ENCODE results near the gene ATP2A2. TPM values are rescaled to one million over a fixed set of nuclear protein-coding genes. Genes with fewer than 3 reads are reported as not detected.

The ATP2A2 gene
- total and polyA plus RNA-seq, 2 donors (not counting 1 experiment from before 2014, with no cell fraction given) = 35.3 to 68.2 TPM

DNA sequence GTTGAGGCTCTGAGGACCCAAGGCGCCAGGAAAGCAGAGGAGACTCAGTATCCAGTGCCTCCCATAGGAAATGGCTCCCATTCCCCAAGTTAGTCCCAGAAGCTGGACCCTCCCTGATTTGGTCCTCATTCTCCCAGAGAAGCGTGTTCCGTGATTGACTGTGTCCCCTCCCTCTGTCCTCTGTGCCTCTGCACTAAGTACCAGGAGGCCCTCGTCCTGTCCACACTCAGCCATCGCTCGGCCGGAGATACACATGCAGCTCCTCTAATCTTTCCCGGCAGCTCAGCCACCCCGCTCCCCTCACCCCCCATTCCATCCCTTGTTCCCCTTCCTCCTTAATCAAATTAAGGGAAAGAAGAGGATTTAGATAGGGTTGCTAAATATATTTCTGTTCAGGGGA, 28.3 kb upstream of the ATP2A2 start:
- H3K27ac Mint-ChIP-seq = no peak overlapping the region
- DNase-seq (no peak), ATAC-seq (ENCODE audit: low read depth) (no peak)
- Histone ChIP-seq H3K27ac (ENCODE audit: low read length in 2 of 2) (no peak overlapping the region), H3K4me3 (ENCODE audit: control extremely low read depth in 1 of 5, extremely low read depth in 1 of 5, insufficient read depth in 1 of 5, low read depth in 2 of 5, low read length in 4 of 5) (no peak overlapping the region), H3K79me2 (ENCODE audit: control insufficient read depth, insufficient read depth, low read length) (no peaks in the 10 kb centered on the region), H3K4me1 (ENCODE audit: control insufficient read depth in 2 of 2, insufficient read depth in 2 of 2, low read length in 2 of 2) (no peaks in the 10 kb centered on the region), H3K9ac (ENCODE audit: low read length) (no peak overlapping the region), H4K20me1 (ENCODE audit: control insufficient read depth, insufficient read depth, low read length, poor library complexity, severe bottlenecking) (no peaks in the 10 kb centered on the region), H2AFZ (ENCODE audit: insufficient read depth, low read depth, low read length, poor library complexity, severe bottlenecking) (no peak overlapping the region), H3K27me3 (replicated peaks in 1 of 4; ENCODE audit: control extremely low read depth in 1 of 4, control insufficient read depth in 3 of 4, insufficient read depth in 4 of 4, low read length in 3 of 4) (no peaks in the 10 kb centered on the region), H3K36me3 (replicated peaks in 1 of 2; ENCODE audit: control extremely low read depth in 1 of 2, control insufficient read depth in 1 of 2, extremely low read depth in 1 of 2, insufficient read depth in 2 of 2, low read length in 1 of 2) (no peaks in the 10 kb centered on the region), H3K4me2 (replicated peaks; ENCODE audit: low read depth, low read length, poor library complexity, severe bottlenecking) (no peak overlapping the region), H3K9me3 (ENCODE audit: control extremely low read depth in 1 of 3, control insufficient read depth in 2 of 3, insufficient read depth in 1 of 3, low read length in 2 of 3) (no peaks in the 10 kb centered on the region)
- H3K27me3 Mint-ChIP-seq = no peaks in the 10 kb centered on the region
- no peaks in the 10 kb centered on the region for H3K4me1 Mint-ChIP-seq
- POLR2A ChIA-PET = no interaction called here
- intact Hi-C loops (cut with micrococcal nuclease) = no loop called here
- H3K4me3 Mint-ChIP-seq = no peak overlapping the region
- TF ChIP-seq CTCF (IDR thresholded peaks at IDR 0.05) (no peak), EZH2 (IDR thresholded peaks at IDR 0.05; ENCODE audit: borderline replicate concordance, insufficient read depth, low read depth, low read length, poor library complexity, severe bottlenecking) (no peak)
- H3K9me3 Mint-ChIP-seq (ENCODE audit: insufficient read depth) = no peaks in the 10 kb centered on the region
- CTCF ChIA-PET = no interaction called here
- WGBS (ENCODE audit: insufficient coverage) = 93% methylated on average over 5 of the region's 9 CpGs

DNA sequence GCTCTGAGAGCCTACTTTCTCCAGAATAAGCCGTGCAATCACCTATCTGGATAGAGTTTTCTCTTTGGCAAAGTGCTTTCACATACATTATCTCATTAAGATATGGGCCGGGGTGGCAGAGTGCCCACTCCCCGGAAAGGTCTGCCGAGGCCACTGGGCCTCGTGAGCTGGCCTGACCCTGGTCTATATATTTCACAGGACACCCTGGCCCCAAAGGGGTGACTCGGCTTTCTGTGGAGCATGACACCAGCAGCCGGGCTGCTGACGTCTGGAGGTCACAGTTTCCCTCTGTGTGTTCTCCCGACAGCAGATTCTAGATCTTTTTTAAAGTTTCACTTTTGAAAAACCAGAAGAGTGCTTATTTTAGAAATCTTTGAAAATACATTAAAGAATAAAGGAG, 27.9 kb upstream of the ATP2A2 start:
- no peaks in the 10 kb centered on the region for H3K27me3 ChIP-seq (replicated peaks in 1 of 4; ENCODE audit: control extremely low read depth in 1 of 4, control insufficient read depth in 3 of 4, insufficient read depth in 4 of 4, low read length in 3 of 4)
- H3K4me3 Mint-ChIP-seq = no peak overlapping the region
- H3K27ac ChIP-seq (ENCODE audit: low read length in 2 of 2) = no peak overlapping the region
- ChIA-PET POLR2A (no interaction called here), CTCF (no interaction called here)
- no peak overlapping the region for H3K27ac Mint-ChIP-seq
- H2AFZ ChIP-seq (ENCODE audit: insufficient read depth, low read depth, low read length, poor library complexity, severe bottlenecking) = no peak overlapping the region
- H3K27me3 Mint-ChIP-seq = no peaks in the 10 kb centered on the region
- no peak overlapping the region for H3K4me3 ChIP-seq (ENCODE audit: control extremely low read depth in 1 of 5, extremely low read depth in 1 of 5, insufficient read depth in 1 of 5, low read depth in 2 of 5, low read length in 4 of 5)
- H3K36me3 ChIP-seq (replicated peaks in 1 of 2; ENCODE audit: control extremely low read depth in 1 of 2, control insufficient read depth in 1 of 2, extremely low read depth in 1 of 2, insufficient read depth in 2 of 2, low read length in 1 of 2) = no peaks in the 10 kb centered on the region
- no peak overlapping the region for H3K9ac ChIP-seq (ENCODE audit: low read length)
- H3K9me3 Mint-ChIP-seq (ENCODE audit: insufficient read depth) = no peaks in the 10 kb centered on the region
- H4K20me1 ChIP-seq (ENCODE audit: control insufficient read depth, insufficient read depth, low read length, poor library complexity, severe bottlenecking) = no peaks in the 10 kb centered on the region
- no peaks in the 10 kb centered on the region for H3K4me1 ChIP-seq (ENCODE audit: control insufficient read depth in 2 of 2, insufficient read depth in 2 of 2, low read length in 2 of 2)
- DNase-seq = no peak
- ATAC-seq (ENCODE audit: low read depth) = no peak
- 71% methylated on average over 7 of the region's 9 CpGs for WGBS (ENCODE audit: insufficient coverage)
- no peak overlapping the region for H3K4me2 ChIP-seq (replicated peaks; ENCODE audit: low read depth, low read length, poor library complexity, severe bottlenecking)
- TF ChIP-seq EZH2 (IDR thresholded peaks at IDR 0.05; ENCODE audit: borderline replicate concordance, insufficient read depth, low read depth, low read length, poor library complexity, severe bottlenecking) = no peak
- no peak for TF ChIP-seq CTCF (IDR thresholded peaks at IDR 0.05)
- intact Hi-C loops (cut with micrococcal nuclease) = no loop called here
- H3K79me2 ChIP-seq (ENCODE audit: control insufficient read depth, insufficient read depth, low read length) = no peaks in the 10 kb centered on the region
- no peaks in the 10 kb centered on the region for H3K4me1 Mint-ChIP-seq
- no peaks in the 10 kb centered on the region for H3K9me3 ChIP-seq (ENCODE audit: control extremely low read depth in 1 of 3, control insufficient read depth in 2 of 3, insufficient read depth in 1 of 3, low read length in 2 of 3)

Measured in B cell (primary cell).